NCI-H128 (cell line): ENCODE results near the gene NR1H2.
"Not testable (repeated sequence)": the region's sequence is repeated elsewhere in the genome, so short reads cannot be mapped to it uniquely, and the experiment has no call there.

ENCODE experiments used
- DNase-seq: peaks from one replicate; lab custom pipeline; 2025; ENCODE audit not compliant: unreplicated experiment; lab: John Stamatoyannopoulos, UW

The NR1H2 gene

DNA sequence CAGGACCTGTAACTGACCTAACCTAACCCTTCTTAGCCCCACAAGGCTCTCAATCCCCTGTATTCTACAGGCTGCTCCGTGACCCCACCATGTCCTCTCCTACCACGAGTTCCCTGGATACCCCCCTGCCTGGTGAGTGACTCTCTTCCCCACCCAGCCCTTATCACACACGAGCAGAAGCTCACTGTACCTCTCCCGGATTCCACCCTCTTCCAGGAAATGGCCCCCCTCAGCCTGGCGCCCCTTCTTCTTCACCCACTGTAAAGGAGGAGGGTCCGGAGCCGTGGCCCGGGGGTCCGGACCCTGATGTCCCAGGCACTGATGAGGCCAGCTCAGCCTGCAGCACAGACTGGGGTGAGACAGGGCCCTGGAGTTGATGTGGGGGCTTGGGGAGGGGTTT is 1.3 kb downstream of the NR1H2 start:
- no peak for DNase-seq

GRCh38 chr19:50378169-50378862 is 2.1 kb downstream of the NR1H2 start:
- DNase-seq = no peak

DNA sequence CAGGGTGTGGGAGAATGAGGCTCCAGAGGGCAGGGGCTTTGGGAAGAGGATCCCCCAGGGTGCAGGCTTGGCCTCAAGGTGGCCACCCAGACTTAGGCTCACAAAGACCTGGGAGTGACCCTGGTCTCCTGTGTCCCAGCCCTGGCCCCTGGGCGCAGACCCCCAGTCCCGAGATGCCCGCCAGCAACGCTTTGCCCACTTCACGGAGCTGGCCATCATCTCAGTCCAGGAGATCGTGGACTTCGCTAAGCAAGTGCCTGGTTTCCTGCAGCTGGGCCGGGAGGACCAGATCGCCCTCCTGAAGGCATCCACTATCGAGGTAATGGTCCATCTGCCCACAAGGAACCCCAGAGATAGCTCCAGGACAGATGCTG is 2.6 kb downstream of the NR1H2 start:
- DNase-seq = no peak

DNA sequence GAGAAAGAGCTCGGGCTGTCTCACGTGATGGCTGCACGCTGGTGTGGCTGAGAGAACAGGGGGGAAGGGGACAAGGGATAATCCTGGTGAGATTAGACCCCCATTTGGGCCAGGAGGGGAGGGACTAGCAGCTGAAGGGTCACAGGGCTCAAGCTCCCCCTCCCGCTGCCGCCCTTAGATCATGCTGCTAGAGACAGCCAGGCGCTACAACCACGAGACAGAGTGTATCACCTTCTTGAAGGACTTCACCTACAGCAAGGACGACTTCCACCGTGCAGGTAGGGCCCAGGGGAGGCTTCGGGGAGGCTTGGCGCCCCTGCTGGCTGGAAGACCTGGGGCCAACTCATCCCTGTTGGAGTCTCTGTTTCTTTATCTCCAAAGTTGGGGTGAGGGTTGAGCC is 3.3 kb downstream of the NR1H2 start:
- no peak for DNase-seq

GRCh38 chr19:50380137-50380536 is 3.9 kb downstream of the NR1H2 start:
- DNase-seq = no peak

DNA sequence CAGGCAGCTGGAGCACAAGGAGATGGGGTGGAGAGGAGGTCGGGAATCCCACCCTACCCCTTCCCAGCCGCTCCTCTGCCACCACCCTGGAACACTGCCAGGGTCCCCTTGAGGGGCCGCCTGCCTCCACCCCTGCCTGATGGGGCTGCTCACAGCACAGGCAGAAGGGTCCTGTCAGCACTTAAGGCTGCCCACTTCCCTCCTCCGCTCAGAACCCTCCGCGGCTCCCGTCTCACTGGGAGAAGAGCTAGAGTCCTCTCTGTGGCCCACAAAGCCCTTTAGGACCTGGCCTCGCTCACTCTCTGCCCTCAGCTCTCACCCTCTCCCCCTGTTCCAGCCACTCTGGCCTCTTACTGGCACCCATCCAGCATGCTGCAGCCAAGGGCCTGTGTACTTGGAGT is 4.5 kb downstream of the NR1H2 start:
- DNase-seq = no peak

DNA sequence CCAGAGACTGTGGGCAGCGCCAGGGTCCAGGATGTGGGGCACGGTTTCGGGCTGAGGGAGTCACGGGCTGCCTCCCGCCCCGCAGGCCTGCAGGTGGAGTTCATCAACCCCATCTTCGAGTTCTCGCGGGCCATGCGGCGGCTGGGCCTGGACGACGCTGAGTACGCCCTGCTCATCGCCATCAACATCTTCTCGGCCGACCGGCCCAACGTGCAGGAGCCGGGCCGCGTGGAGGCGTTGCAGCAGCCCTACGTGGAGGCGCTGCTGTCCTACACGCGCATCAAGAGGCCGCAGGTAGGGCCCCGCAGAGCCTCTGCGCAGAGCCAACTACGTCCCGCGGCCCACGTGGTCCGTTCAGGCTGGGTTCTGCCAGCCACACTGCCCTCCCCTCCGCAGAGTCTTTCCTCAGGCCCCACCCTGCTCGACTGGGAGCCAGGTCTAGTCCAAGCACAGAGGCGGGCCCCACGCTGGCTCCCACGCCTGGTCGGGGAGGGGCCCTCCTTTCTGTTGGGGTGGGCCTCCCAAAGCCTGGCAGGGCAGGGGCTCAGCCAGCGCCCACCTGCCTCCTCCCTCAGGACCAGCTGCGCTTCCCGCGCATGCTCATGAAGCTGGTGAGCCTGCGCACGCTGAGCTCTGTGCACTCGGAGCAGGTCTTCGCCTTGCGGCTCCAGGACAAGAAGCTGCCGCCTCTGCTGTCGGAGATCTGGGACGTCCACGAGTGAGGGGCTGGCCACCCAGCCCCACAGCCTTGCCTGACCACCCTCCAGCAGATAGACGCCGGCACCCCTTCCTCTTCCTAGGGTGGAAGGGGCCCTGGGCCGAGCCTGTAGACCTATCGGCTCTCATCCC is 5.8 kb downstream of the NR1H2 start:
- DNase-seq = no peak

DNA sequence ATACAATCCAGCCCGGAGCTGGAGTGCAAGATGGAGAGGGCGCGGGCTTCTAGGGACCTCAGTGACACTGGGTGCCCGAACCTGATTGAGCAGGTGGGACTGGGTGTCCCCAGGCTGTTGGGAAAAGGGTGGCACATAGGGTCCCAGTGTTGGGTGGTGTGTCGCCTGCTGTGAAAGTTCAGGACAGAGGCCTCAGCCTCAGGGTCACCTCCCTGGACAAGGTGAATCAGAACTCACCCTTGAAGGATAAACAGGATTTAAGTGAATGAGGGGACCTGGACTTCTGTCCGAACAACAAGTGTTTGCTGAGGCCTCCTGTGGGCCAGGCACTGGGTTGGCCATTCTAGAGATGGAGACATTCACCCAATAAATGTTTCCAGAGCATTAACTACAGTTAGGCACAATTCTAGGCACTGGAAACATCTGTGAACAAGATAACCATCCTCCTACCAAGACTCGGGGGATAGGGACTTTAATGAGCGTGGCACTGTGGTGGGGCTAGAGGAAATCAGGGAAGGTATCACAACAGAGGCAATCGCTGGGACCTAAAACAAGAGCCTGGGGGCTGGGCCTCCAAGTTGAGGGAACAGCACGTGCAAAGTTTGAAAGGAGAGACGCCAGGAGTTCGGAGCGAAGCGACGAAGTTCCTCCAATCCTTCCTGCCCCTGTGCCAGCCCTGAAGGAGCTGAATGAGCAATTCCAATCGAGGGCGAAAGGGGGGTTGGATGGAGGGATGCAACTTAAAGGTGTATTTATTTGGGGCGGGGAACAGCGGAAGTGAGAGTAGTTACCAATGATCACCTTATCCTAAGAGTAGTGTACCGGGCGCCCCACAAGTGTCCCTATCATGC is 7.0 kb downstream of the NR1H2 start:
- DNase-seq = no peak

GRCh38 chr19:50383852-50384684 is 7.8 kb downstream of the NR1H2 start, which contains the start of gene POLD1:
POLD1 (plus strand) TSS chr19:50384347; CDS start chr19:50398852, 14,505 bp downstream.
- DNase-seq = peak; percentile 93

DNA sequence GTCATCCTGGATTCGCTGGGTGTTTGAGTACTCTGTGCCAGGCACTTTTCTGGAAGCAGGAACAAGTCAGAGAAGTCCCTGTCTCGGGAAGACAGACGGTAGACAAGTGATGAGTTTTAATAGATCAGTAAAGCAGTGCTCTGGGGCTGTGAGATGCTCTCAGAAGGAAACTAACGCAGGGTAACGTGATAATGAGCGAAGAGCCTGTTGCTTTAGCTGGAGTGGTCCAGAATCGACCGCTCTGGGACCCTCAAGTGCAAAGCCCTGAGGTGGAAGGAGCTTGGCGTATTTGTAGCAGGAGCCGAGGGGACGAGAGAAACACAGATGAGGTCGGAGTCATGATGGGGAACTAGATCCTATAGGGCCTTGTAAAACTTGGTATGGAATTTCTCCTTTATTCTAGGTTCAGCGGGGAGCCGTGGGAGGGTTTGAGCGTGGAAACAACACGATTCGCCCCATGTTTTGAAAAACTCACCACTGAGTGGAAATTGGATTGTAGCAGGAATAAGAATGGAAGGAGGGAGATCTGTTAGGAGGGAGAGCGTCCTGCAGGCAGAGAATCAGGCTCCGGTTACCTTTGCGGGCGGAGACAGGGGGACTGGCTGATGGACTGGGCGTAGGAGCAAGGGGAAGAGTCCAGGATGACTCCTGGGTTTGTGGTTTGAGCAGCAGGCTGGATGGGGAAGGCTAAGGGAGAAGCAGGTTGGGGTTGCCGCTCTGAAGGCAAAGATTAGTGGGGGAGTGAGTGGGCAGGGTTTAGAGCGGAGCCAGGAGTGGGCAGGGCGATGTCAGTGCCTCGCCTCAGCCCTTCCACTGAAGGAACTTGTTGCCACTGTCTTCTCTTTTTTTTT is 8.7 kb downstream of the NR1H2 start:
- no peak for DNase-seq

DNA sequence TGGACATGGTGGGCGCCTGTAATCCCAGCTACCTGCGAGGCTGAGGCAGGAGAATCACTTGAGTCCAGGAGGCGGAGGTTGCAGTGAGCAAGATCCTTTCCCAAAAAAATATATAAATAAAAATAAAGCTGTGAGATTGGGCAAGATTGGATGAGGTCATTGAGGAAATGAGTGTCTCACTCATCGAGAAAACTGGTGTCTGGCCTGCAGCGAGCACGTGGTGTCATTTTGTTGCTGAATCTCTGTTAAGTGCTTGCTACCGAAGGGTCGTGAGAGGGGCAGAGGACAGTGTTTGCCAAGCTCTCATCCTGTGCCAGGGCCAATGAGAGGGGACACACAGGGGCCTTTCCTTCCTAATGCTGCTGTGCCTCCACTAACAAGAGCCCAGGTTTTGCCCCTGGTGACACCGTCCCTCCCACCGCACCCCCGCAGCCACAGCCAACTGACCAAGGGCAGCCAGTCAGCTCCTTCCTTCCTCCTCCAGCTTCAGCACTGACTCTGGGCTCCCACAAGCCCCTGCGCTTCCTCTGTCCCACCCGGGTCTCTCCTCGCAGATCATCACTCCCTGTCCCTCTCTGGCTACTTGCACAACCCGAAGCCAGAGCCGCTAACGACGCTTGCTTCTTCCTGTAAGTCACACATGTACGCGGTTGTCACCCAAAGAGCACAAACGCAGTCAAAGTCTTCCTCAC is 11.1 kb downstream of the NR1H2 start:
- DNase-seq = no peak

GRCh38 chr19:50387868-50388245 is 11.6 kb downstream of the NR1H2 start:
- DNase-seq = no peak

DNA sequence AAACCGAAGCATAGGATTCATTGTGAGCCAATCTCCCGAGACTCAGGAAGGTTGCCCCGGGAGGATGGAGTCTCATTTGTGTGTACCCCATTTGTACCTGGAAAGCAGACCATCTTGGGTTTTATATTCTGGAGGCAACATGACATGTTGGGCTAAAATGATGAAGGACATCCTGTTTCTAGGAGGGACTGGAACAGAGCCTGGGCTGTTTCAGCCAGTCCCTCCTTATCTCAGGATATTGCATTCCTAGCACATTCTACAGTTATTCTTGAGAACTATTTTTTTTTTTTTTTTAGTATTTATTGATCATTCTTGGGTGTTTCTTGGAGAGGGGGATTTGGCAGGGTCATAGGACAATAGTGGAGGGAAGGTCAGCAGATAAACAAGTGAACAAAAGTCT is 14.0 kb downstream of the NR1H2 start:
- not testable (repeated sequence) for DNase-seq

GRCh38 chr19:50390952-50391351 is 14.7 kb downstream of the NR1H2 start:
- not testable (repeated sequence) for DNase-seq

DNA sequence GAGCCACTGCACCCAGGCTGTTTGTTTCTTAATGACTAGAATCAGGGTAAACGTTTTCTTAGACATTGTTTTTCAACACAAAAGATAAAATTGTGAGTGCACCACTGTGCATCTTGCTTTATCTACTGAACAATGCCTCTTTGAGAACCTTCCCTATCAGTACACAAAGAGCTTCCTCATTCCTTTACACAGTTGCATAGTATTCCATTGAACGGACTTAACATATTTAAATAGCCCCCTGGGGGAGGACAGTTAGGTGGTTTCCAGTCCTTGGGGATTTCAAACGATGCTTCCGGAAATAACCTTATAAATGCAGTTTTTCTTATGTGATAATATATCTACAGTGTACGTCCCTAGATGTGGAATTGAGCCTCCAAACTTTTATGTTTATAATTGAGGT is 16.5 kb downstream of the NR1H2 start:
- DNase-seq = no peak

DNA sequence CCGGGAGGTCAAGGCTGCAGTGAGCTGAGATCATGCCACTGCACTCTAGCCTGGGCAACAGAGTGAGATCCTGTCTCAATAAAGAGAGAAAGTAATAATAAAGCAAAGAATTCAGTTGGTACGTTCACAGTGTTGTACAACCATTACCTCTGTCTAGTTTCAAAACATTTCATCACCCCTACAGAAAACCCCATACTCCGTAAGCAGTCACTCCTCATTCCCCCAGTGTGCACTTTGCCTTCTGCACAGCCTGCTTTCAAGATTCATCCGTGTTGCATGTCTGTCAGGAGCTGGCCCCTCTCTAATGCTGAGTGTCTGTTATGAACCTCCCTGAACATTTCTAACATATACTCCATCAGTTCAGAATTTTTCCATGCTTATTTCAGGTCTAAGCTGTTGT is 17.3 kb downstream of the NR1H2 start:
- no peak for DNase-seq

GRCh38 chr19:50394017-50394416 is 17.8 kb downstream of the NR1H2 start:
- DNase-seq = no peak

DNA sequence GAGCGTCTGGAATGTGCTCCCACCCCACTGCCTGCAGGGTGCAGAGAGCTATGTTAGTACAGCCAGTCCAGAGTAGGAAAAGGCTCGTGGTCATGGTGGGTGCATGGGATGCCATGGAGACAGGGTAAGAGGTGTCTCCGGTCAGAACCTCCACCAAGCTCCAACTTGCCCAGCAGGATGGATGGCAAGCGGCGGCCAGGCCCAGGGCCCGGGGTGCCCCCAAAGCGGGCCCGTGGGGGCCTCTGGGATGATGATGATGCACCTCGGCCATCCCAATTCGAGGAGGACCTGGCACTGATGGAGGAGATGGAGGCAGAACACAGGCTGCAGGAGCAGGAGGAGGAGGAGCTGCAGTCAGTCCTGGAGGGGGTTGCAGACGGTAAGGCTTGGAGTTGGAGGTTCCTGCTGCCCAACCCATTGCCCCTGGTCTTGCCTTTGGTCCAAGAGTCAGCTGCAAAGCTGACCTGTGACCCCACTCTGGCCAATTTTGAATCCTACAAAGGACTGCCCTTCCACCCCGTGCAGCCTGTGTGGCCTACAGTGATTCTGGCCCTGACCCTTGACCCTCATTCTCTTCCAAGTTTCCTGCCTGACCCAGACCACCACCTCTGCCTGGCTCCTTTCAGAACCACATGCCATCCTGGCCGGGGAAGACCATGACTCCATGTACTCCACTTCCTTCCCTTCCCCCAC is 22.6 kb downstream of the NR1H2 start:
- no peak for DNase-seq

DNA sequence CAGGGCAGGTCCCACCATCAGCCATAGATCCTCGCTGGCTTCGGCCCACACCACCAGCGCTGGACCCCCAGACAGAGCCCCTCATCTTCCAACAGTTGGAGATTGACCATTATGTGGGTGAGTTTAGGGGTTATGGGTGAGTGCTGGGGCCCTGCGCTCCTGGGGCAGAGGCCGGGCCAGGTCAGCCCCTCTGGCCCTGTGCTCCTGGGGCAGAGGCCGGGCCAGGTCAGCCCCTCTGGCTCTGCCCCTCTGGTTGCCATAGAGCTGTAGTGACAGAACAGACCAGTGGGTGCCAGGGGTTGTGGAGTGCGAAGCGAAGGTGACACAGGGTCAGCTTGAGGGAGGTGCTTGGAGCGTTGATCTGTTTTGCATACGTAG is 23.1 kb downstream of the NR1H2 start:
- DNase-seq = no peak
